GM12874 (cell line): ENCODE results near the gene ZNF132.

Experiments used
- TF ChIP-seq, protein P1 (sequence below): IDR thresholded peaks from 2 replicates; pipeline ENCODE4 v1.5.1; 2011; ENCODE audit warnings: low read depth, mild to moderate bottlenecking, control low read depth, low read length, moderate library complexity; ENCODE audit not compliant: insufficient read depth

The ZNF132 gene

GRCh38 chr19:58406818-58407657 is 32.9 kb downstream of the ZNF132 start:
- TF ChIP-seq, protein P1, sequence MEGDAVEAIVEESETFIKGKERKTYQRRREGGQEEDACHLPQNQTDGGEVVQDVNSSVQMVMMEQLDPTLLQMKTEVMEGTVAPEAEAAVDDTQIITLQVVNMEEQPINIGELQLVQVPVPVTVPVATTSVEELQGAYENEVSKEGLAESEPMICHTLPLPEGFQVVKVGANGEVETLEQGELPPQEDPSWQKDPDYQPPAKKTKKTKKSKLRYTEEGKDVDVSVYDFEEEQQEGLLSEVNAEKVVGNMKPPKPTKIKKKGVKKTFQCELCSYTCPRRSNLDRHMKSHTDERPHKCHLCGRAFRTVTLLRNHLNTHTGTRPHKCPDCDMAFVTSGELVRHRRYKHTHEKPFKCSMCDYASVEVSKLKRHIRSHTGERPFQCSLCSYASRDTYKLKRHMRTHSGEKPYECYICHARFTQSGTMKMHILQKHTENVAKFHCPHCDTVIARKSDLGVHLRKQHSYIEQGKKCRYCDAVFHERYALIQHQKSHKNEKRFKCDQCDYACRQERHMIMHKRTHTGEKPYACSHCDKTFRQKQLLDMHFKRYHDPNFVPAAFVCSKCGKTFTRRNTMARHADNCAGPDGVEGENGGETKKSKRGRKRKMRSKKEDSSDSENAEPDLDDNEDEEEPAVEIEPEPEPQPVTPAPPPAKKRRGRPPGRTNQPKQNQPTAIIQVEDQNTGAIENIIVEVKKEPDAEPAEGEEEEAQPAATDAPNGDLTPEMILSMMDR: 0 out of 2 replicates have a peak, but pooled peaks have one; percentile 25

GRCh38 chr19:58401840-58402421 is 38.0 kb downstream of the ZNF132 start:
- TF ChIP-seq, protein P1: no peak

GRCh38 chr19:58400916-58401839 is 38.8 kb downstream of the ZNF132 start:
- TF ChIP-seq, protein P1: 0 out of 2 replicates have a peak, but pooled peaks have one; percentile 8

- TF ChIP-seq, protein P1: no peak
These were observed 39.5 kb downstream of the ZNF132 start for GRCh38 chr19:58400316-58400915.

DNA sequence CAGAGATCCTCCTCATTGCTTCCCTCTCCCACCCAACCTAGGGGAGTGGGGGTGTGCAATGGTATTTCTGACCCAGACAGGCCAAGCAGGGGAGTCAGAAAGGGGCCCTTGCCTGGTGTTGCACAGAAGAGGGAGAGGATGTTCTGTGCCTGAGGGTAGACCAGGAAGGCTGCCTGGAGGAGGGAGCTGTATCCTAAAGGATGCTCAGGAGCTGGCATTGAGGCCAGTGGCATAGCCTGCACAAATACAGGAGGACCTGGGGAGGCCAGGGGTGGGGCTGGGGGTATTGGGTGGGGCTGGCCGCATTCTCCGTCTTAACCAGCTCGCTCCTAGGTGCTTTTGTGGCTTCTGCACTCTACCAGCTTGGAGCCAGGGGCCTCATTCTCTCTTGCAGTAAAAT is 40.0 kb downstream of the ZNF132 start:
- TF ChIP-seq, protein P1: no peak

DNA sequence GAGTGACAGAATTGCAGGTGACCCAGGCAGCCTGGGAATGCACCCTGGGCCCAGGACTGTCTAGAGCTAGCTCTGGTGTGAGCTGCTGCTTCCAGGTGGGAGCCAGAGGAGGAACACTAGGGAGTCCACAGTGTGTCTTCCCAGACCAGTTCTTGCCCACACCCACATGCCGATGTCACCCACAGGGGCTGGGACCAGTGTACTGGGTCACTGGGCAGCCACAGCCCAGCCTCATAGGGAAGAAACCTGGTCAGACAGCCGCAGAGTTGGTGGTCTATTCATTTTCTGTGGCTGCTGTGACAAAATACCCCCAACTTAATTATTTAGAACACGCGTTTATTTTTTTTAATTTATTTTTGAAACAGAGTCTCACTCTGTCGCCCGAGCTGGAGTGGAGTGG is 41.4 kb downstream of the ZNF132 start:
- TF ChIP-seq, protein P1: no peak
